GM19395 (cell line): ENCODE results near the gene CNIH2.

ENCODE experiments used
- ATAC-seq: cut with Tn5 transposase; IDR thresholded peaks from one replicate; pipeline ENCODE4 v1.9.1; 2021; ENCODE audit warnings: mild to moderate bottlenecking, moderate library complexity; ENCODE audit not compliant: unreplicated experiment

Gene CNIH2

DNA sequence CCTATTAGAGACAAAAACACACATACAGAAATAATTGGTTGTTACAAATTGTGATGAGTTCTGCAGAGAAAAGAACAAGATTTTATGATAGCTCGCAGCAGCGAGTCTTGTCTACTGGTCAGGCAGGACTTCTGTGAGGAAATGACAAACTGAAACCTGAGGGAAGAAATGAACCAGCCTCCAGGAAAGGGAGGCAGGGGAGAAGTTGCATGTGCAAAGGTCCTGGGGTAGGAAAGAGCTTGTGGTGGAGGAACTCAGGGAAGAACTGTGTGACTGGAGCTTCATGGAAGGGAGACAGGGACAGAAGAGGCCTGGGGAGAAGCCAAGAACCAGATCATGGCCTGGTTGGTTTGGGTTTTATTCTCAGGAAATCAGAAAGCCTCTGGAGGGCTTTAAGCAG, 18.8 kb upstream of the CNIH2 start:
- ATAC-seq: no peak

DNA sequence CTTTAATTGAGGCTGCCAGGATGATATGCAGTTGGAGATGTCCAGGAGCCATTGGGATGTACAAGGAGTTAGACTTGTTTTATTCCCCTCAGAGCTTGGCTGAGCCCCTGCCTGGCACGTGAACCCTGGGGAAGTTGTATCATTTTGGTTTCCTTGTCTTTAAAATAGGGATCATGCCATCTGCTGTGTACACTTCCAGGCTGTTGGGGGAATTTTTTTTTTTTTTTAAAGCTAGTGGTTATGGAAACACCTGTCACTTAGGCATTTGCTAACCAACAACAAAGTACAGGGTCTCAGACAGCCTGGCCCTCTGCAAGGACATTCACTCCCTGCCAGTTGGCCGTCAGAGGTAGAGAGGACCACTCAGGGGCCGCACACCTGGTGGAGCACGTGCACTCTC, 18.0 kb upstream of the CNIH2 start:
- no peak for ATAC-seq

DNA sequence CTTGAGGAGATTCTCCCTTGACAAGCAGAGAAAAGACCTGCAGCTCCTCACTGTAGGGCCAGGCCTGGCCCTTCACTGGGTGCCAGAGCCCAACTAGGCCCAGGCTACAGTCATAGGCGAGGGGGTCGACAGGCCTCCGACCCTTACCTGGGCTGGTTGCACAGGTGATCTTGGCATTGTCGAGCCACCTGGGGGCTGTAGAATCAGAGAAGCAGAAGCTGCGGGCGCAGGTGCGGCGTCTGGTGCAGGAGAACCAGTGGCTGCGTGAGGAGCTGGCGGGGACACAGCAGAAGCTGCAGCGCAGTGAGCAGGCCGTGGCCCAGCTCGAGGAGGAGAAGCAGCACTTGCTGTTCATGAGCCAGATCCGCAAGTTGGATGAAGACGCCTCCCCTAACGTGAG, 16.4 kb upstream of the CNIH2 start:
- ATAC-seq: no peak

DNA sequence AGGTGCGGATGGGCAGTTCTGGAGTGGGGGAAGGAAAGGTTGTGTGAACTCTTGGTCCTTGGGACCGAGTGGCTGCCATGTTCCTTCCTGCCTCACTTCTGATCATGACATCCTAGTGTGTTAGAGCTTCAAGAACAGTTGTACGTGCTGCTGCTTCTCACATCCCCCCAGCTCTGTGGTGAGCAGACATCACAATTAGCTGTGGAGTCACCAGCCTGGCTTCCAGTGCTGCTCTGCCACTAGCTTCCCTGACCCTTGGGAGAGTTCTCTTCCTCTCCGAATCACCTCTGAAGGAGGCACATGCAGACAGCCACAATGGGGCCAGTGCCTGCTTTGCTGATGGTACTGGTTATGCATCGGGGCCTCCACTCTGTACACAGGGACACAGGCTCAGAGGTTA, 15.8 kb upstream of the CNIH2 start:
- ATAC-seq: no peak

DNA sequence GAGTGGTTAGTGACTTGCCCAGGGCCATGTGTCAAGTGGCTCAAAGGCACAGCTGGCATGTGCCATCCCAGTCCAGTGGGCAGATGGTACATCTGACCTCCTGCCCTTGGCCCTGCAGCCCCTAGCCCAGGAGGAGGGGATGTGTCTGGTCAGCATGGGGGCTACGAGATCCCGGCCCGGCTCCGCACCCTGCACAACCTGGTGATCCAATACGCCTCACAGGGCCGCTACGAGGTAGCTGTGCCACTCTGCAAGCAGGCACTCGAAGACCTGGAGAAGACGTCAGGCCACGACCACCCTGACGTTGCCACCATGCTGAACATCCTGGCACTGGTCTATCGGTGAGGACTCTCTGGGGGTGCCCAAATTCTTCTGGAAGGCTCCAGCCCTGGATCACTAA, 15.3 kb upstream of the CNIH2 start:
- no peak for ATAC-seq

DNA sequence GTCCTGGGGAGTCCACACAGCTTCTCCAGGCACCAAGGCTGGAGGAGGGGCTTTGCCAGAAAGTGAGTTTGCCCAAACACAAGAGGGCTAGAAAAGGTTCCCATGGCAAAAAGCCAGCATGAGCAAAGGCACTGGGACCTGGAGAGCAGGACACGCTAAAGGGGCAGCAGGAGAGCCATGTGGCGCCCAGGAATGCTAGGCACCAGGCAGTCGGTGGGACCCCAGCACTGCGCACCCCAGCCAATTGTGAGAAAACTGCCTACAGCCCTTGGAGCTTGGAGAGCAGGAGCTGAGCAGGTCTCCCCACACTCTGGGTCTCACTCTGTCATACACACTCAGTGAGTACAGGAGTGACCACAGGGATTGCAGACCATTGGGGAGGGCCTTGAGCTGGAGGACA, 14.7 kb upstream of the CNIH2 start:
- no peak for ATAC-seq

DNA sequence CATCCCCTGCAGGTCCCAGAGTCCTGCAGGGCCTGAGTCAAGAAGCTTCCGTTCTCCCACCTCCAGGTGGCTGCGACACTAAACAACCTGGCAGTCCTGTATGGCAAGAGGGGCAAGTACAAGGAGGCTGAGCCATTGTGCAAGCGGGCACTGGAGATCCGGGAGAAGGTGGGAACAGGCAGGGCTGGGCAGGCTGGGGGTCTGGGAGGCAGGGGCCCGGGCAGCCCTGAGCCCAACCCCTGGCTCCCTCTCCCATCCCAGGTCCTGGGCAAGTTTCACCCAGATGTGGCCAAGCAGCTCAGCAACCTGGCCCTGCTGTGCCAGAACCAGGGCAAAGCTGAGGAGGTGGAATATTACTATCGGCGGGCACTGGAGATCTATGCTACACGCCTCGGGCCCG, 14.2 kb upstream of the CNIH2 start:
- no peak for ATAC-seq

DNA sequence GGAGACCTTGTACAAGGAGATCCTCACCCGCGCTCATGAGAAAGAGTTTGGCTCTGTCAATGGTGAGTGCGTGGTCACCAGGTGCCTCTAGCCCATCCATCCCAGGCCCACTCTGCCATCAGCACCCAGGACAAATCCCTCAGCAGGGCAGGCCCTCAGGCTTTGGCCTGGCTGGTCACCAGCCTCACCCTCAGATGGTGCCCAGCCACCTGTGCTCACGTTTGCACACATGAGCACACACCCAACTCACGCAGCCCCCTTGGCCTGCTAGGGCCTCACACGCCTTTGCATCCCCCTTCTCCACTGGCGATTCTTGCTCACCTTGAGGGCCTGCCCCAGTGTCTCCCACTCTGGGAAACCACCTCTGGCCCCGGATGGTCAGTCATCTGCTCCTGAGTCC, 13.6 kb upstream of the CNIH2 start:
- ATAC-seq: no peak

DNA sequence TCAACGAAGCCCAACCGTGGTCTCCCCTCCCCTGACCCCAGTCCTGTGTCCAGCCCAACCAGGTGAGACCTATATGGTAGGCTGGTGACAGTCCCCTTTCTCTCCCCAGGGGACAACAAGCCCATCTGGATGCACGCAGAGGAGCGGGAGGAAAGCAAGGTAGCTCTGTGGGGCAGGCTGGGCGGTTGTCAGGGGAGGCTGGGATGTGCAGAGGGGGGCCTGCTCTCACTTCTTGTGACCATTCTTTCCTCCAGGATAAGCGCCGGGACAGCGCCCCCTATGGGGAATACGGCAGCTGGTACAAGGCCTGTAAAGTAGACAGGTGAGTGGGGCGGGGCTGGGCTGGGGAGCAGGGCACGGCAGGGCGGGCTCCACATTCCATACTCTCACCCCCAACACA, 13.1 kb upstream of the CNIH2 start:
- no peak for ATAC-seq

DNA sequence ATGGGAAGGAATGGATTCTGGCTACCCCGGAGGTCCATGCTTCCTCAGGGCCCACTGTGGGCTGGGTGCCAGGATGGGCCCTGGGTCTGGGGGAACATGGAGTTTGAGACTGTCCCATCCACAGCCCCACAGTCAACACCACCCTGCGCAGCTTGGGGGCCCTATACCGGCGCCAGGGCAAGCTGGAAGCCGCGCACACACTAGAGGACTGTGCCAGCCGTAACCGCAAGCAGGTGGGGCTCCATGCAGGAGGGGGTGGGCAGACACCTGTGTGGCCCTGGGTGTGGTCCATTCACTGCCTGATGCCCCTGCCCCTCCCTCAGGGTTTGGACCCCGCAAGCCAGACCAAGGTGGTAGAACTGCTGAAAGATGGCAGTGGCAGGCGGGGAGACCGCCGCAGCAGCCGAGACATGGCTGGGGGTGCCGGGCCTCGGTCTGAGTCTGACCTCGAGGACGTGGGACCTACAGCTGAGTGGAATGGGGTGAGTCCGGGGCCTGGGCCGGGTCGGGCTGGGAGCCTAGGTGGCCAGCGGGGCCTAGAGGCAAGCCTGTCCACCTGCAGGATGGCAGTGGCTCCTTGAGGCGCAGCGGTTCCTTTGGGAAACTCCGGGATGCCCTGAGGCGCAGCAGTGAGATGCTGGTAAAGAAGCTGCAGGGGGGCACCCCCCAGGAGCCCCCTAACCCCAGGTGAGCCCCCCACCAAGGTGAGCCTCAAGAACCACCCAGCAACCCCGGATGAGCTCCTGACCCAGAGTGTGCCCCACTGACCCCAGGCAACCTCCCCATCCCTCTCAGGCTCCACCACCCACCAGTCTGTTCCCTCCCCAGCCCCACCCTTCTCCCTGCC, 12.2 kb upstream of the CNIH2 start:
- ATAC-seq: no peak

DNA sequence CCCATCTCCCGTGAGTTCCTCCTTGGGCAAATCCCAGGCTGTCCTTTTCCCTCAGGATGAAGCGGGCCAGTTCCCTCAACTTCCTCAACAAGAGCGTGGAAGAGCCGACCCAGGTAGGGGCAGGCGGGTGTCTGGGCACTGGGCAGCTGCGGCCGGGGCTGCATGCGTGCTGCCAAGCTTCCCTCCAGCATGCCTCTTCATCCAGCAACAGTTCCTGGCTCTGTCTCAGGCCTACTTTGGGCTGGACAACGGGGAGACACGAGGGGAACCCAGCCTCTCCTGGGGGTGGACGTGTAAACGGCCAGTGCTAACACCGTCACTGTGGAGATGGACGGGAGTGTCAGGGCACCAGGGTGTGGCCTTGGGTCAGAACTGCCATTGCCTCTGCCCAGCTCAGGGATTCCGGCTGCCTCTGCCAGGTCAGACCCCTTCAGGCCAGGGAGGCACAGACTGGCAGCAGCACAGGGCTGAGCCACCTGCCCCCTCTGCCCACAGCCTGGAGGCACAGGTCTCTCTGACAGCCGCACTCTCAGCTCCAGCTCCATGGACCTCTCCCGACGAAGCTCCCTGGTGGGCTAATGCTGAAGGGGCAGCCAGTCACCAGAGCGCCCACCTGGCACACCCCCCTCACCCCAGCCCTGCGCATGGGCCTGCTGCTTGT, 11.5 kb upstream of the CNIH2 start:
- no peak for ATAC-seq

DNA sequence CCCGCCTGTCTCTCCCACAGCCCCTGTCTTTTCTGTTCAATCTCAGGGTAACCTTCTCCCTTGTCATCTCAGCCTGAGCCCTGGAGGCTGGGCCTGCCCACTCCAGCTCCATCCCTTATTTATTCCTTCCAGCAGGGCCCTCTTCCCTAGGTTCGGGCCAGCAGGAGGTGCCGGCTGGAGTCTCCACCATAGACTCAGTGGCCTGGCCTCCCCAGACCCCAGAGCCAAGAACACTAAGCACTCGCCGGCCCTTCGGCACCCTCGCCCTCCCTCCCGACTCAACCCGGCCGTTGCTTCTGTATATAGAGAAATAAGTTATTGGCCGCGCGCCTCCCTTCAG, 11.0 kb upstream of the CNIH2 start:
- ATAC-seq: no peak

DNA sequence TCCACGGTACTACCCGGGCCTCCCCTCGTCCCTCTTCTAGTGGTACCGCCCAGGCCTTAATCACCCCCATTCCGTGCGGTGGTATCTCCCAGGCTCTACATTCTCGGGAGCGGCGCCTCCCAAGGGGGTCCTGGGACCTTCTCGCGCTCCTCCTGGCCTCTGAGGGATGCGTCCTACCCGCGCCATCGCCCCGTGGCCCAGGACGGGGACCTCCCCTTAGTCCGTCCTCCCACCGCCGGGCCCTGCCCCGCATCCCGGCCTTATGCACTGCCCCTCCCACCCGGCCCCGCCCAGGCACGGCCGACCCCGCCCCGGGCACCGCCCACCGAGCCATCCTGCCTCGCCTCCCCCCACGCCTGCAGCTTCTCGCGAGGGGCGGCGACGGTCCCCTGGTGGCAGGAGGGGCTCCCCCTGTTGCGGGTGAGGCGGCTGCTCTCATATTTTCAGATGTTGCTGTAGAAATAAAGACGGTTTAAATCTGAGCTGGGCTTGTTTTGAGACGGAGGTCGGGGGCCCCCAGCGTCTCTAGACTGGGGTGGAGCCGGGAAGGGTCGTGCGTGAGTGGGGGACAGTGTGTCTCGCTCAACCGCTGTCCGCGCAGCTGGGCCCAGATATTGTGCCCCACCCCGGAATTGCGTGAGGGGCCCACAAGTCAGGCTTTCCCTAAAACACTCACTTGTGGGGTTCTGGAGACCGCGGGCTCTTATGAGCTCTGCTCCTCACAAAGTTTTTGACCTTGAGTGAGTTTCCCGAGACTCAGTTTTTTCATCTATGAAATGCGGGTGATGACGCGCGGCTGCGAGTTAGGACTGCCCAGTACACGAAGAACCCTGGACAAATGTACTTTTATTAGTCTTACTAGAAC, 10.4 kb upstream of the CNIH2 start:
- peak; percentile 44 for ATAC-seq

DNA sequence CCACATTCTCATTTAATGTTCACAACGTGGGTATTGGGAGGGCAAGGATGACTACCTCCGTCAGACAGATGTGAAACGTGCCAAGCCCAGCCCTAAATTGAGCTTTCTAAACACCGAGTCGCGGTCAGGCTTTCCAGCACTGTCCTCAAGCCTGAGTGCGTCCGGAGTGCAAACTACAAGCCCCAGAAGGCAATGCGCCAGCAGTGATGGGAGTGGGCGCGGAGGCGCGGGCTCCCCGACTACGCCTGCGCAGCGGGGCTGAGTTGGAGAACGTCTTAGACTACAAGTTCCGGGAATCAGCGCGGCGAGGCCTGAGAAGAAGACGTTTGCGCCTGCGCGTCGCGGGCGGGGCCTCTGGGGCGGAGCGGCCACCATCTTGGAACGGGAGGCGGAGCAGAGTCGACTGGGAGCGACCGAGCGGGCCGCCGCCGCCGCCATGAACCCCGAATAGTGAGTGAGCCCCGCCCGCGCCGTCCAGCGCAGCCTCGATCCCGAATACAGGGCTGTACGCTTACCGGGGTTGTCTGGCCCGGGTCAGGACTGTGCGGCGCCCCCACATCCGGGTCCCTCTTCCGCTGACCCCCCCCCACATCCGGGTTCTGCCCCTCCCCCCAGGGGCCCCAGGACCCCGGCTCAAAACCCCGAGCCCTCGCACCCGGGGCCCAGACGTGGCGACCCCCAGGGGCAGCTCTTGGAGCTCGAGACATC, 9.6 kb upstream of the CNIH2 start, which contains the start of gene RAB1B:
RAB1B (plus strand) TSS at position 396 of the 708 bp plus-strand sequence; CDS start at position 437, 41 bp downstream.
- peak; percentile 74 for ATAC-seq

DNA sequence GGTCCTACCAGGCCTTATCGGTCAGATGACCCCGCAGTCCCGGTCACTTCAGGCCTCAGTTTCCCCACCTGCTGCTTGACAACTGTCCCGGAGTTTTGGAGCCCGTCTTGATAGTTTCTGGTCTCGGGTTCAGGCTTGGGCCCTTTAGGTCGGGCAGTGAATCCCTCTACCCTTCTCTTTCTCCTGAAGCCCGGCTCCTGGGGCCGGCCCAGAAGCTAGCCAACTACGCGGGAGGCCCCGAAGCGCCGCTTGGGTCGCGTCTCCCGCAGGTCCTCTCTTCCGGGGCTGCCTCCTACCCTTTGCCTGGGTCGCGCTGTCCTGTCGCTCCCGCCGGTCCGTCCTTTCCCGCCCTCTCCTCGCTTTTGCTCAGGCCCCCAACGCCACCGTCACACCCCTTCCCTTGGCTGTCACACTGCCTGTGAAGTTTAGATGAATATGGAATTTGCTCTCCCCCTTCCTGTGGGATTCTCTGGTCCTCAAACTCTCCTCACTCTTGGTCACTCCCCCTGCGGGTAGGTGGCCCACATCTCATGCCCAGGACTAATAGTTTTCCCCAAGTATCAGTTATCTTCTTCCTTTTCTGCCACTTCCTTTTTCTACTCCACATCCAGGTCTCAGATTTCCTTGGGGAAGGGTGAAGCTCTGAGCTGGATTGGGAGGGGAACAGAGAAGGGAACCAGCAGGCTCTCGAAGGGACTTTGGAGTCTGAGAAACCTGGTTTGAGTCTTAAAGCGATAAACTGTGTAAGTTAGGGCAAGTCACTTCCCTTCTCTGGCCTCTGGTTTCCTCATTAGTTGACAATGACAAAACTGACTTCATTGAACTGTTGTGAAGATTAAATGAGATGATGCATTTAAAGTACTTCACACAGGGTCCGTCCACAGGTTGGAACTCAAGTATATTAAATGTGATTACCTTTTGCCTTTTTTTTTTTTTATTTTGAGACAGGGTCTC, 8.7 kb upstream of the CNIH2 start:
- no peak for ATAC-seq

DNA sequence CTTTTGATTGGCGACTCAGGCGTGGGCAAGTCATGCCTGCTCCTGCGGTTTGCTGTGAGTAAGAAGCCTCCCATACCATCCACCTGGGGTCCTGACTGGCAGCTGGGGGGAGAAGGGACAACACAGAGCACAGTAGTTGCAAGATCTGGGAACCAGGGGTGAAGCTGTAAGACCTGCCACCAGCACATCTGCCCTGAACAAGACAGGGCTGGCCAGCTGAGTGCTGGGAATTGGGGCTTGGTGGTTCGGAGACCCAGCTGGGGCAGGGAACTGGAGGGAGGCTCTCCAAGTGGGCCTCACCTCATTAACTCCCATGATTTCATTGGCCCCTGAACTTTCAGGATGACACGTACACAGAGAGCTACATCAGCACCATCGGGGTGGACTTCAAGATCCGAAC, 6.2 kb upstream of the CNIH2 start:
- no peak for ATAC-seq

DNA sequence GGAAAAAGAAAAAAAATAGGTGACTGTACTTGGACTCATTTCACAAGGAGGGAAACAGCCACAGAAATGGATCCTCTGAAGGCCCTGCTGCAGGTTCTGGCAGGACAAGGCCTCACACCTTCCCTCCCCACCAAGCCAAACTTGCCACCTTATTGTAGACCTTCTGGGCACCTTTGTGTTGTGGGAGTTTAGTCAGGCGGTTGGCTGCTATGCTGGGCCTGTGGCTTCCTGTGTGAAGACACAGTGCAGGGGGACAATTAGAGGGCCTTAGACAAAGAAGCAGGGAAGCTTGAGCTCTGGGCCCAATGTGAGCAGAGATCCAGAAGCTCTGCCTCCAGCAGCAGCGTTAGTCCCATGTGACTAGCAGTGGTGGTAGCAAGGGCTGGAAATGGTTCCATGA, 5.4 kb upstream of the CNIH2 start:
- ATAC-seq: no peak

DNA sequence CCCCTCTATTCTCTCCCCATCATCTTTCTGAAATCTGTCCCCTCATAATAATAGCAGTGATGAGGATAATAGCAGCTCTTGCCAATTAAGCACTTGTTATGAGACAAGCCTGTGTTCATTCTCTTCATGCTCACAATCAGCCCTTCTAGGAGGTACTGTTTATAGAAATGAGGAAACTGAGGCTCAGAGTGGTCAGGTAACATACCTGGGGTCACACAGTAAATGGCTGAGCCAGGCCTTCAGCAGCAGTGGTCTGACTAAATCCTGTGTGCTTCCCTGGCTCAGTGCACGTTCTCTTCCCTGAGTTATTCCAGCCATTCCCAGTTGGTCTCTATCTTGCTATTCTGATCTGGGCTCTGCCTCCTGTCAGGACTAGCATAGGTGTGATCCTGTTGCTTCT, 3.8 kb upstream of the CNIH2 start:
- no peak for ATAC-seq

DNA sequence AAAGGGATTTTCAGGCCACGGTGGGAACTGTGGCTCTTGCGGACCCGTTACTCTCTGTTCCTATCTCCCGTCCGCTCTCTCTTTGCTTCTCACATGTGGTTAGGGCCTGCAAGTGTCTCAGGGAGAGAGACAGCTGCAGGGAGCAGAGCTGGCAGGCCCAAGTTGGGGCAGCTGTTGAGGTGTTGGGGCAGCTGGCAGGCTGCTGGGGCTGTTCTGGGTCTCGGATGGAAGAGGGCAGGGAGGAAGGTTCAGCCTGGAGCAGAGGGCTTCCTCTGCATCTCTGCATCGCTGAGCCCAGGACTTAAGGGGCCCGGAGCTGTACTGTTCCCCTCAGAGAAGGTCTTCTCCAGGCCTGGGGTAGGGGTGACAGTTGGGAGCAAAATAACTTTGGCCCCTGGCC, 2.6 kb upstream of the CNIH2 start:
- no peak for ATAC-seq
